A549 (cell line): Measurements from ENCODE around the gene SPECC1. TPM values are rescaled to one million over a fixed set of nuclear protein-coding genes. Genes with fewer than 3 reads are reported as not detected.

ENCODE experiments used
- ATAC-seq, 2 experiments: fragments of 200-7000 bp in 1 of 2; fragments of >200 bp in 1 of 2; cut with Nextera tagmentation in 1 of 2; cut with Tn5 transposase in 1 of 2; 3 replicates each; pipeline versions ENCODE4 v1.8.0 to v1.9.1; 2018 to 2020; ENCODE audit warnings: mild to moderate bottlenecking in 1 of 2, moderate library complexity in 1 of 2
- CTCF ChIA-PET: fragments of 300-600 bp; sonication (Branson Sonifier 250); formaldehyde crosslinking; extraction: SDS; loops from one replicate; lab custom pipeline; 2021; ENCODE audit warnings: antibody characterized with exemption, inconsistent platforms; lab: Yijun Ruan, JAX
- POLR2A ChIA-PET: fragments of 350-600 bp; formaldehyde crosslinking; extraction: SDS; loops from one replicate; lab custom pipeline; 2021; ENCODE audit warnings: antibody characterized with exemption, inconsistent platforms; lab: Yijun Ruan, JAX
- DNase-seq, 2 experiments: peaks; one replicate each; pipeline versions ENCODE4 v3.0.0 to v3.0.0-alpha.2; 2011 to 2016; ENCODE audit warnings: low read depth in 1 of 2, low spot score in 1 of 2
- FAIRE-seq: peaks from 2 replicates; lab custom pipeline; 2011; peaks lifted over from hg19 to GRCh38; lab: Jason Lieb, UNC
- H3K27ac ChIP-seq, 2 experiments: fragments of >200 bp; sonication (Bioruptor Twin); formaldehyde crosslinking; 3 replicates each; pipeline ENCODE4 v1.5.1; 2016 to 2017
- H3K4me1 ChIP-seq: fragments of >200 bp; sonication (Bioruptor Twin); formaldehyde crosslinking; 3 replicates; pipeline ENCODE4 v1.6.1; 2016
- H3K4me2 ChIP-seq: fragments of >200 bp; sonication (Bioruptor Twin); formaldehyde crosslinking; 3 replicates; pipeline ENCODE4 v1.6.1; 2016
- H3K4me3 ChIP-seq: fragments of >200 bp; sonication (Bioruptor Twin); formaldehyde crosslinking; 3 replicates; pipeline ENCODE4 v1.5.1; 2016
- H3K9me3 ChIP-seq: fragments of >200 bp; sonication (Bioruptor Twin); formaldehyde crosslinking; 3 replicates; pipeline ENCODE4 v1.6.1; 2016
- BCL3 ChIP-seq: fragments of >200 bp; sonication (Bioruptor Twin); formaldehyde crosslinking; IDR thresholded peaks from 3 replicates; pipeline ENCODE4 v1.6.1; 2016
- CBX2 ChIP-seq: fragments of 200-600 bp; sonication (generic); IDR thresholded peaks from 2 replicates; pipeline ENCODE4 v1.6.1; 2016; ENCODE audit warnings: low read depth, mild to moderate bottlenecking, borderline replicate concordance
- CBX8 ChIP-seq: fragments of 200-600 bp; sonication (generic); IDR thresholded peaks from 2 replicates; pipeline ENCODE4 v1.6.1; 2016
- CHD4 ChIP-seq: fragments of 200-600 bp; sonication (generic); IDR thresholded peaks from 2 replicates; pipeline ENCODE4 v1.6.1; 2016; ENCODE audit warnings: antibody characterized with exemption, mild to moderate bottlenecking, borderline replicate concordance
- E2F6 ChIP-seq: IDR thresholded peaks from 2 replicates; pipeline ENCODE4 v1.6.1; 2012; ENCODE audit warnings: low read depth, borderline replicate concordance
- ELK1 ChIP-seq: fragments of 150-350 bp; IDR thresholded peaks from 2 replicates; pipeline ENCODE4 v1.6.1; 2014; ENCODE audit warnings: low read depth, mild to moderate bottlenecking, low read length
- FOSB ChIP-seq: fragments of 250-450 bp; sonication (Bioruptor Pico); IDR thresholded peaks from 2 replicates; pipeline ENCODE4 v1.5.0; 2020; ENCODE audit warnings: mild to moderate bottlenecking, moderate library complexity
- FOSL2 ChIP-seq, 2 experiments: fragments of 450-650 bp in 1 of 2; fragments of >200 bp in 1 of 2; sonication (Bioruptor Twin) in 1 of 2; formaldehyde crosslinking; IDR thresholded peaks; 2 replicates each; pipeline versions ENCODE4 v1.5.0 to v1.6.1; 2016 to 2020; ENCODE audit warnings: mild to moderate bottlenecking in 1 of 2, moderate library complexity in 1 of 2
- HOXA7 ChIP-seq: fragments of 250-450 bp; sonication (Bioruptor Pico); IDR thresholded peaks from 2 replicates; pipeline ENCODE4 v1.5.0; 2020; ENCODE audit warnings: mild to moderate bottlenecking, moderate library complexity
- HOXB13 ChIP-seq: fragments of 250-450 bp; sonication (Bioruptor Pico); IDR thresholded peaks from 2 replicates; pipeline ENCODE4 v1.5.0; 2020; ENCODE audit warnings: low read depth, mild to moderate bottlenecking, moderate library complexity
- KDM1A ChIP-seq: fragments of 200-600 bp; sonication (generic); IDR thresholded peaks from 2 replicates; pipeline ENCODE4 v1.6.1; 2016; ENCODE audit warnings: low read depth, mild to moderate bottlenecking
- MYC ChIP-seq: IDR thresholded peaks from 2 replicates; pipeline ENCODE4 v1.6.1; 2012; ENCODE audit warnings: mild to moderate bottlenecking, inconsistent platforms, low read length, improper control_type of control experiment, borderline replicate concordance
- NR3C1 ChIP-seq: fragments of >200 bp; sonication (Bioruptor Twin); formaldehyde crosslinking; IDR thresholded peaks from 3 replicates; pipeline ENCODE4 v1.6.1; 2017
- PBX3 ChIP-seq: IDR thresholded peaks from 2 replicates; pipeline ENCODE4 v1.6.1; 2012
- RAD21 ChIP-seq, 2 experiments: fragments of >200 bp in 1 of 2; sonication (Bioruptor Twin) in 1 of 2; formaldehyde crosslinking in 1 of 2; IDR thresholded peaks in 1 of 2; conservative IDR thresholded peaks in 1 of 2; 2 replicates in 1 of 2; 3 replicates in 1 of 2; pipeline ENCODE4 v1.6.1; 2012 to 2018; ENCODE audit warnings: inconsistent platforms in 1 of 2
- RCOR1 ChIP-seq: fragments of 150-350 bp; IDR thresholded peaks from 2 replicates; pipeline ENCODE4 v1.6.1; 2014; ENCODE audit warnings: antibody characterized with exemption, low read length, low read depth
- REST ChIP-seq: fragments of 200-600 bp; sonication (generic); IDR thresholded peaks from 2 replicates; pipeline ENCODE4 v1.6.1; 2016; ENCODE audit warnings: antibody characterized with exemption, mild to moderate bottlenecking, moderate library complexity
- ZNF302 ChIP-seq: fragments of 250-450 bp; sonication (Bioruptor Pico); IDR thresholded peaks from 2 replicates; pipeline ENCODE4 v1.9.0; 2021; ENCODE audit warnings: inconsistent platforms, mild to moderate bottlenecking, moderate library complexity
- WGBS: methylation state at CpG from one replicate; pipeline ENCODE4 v1.1.6; 2017; ENCODE audit errors: missing lambda C conversion rate; 5-methylcytosine and 5-hydroxymethylcytosine counted together
- polyA plus RNA-seq, 4 experiments: library from polyadenylated mRNA; depleted of rRNA in 3 of 4; stranded (reverse); fragments of >200 nt; fragmentation: RNase III in 1 of 4; extraction: RNeasy Plus Mini Kit Qiagen cat#74134 plus additional on column Dnase treatment in 1 of 4; gene quantifications; 2 replicates in 3 of 4; 3 replicates in 1 of 4; pipeline ENCODE4 v1.2.3, GENCODE V29; 2011 to 2017

Gene SPECC1
- polyA plus RNA-seq, 2 of the 4 experiments (the other 2 are of a cell fraction): 45.1 to 66.2 TPM

GRCh38 chr17:20092973-20093626, 83.9 kb downstream of the SPECC1 start:
- ATAC-seq (no peak), DNase-seq (no peak), FAIRE-seq (no peak)
- 79% methylated on average over 2 of the region's 2 CpGs for WGBS
- Histone ChIP-seq H3K4me1 (peaks cover 22% of the 10 kb centered on the region), H3K4me2 (no peak overlapping the region), H3K4me3 (no peak overlapping the region), H3K27ac (no peak overlapping the region), H3K9me3 (no peaks in the 10 kb centered on the region)
- POLR2A ChIA-PET: no interaction called here
- TF ChIP-seq ELK1 (no peak), RCOR1 (no peak), BCL3 (no peak)
- CTCF ChIA-PET: interaction anchor here (0.5 to 8.3 kb wide), 5 partner anchors 19 to 217 kb away, joined by 3 to 66 read pairs (median 3); partner anchors contain the start of gene SPECC1

- CTCF ChIA-PET: interaction anchor here (0.6 to 5.5 kb wide), 19 partner anchors 10 to 184 kb away, joined by 3 to 54 read pairs (median 4); partner anchors contain the start of genes AKAP10 and SPECC1
- POLR2A ChIA-PET: interaction anchor here (0.6 kb wide), 1 partner anchor 85 kb away, joined by 3 read pairs; no protein-coding TSS in a partner anchor
- WGBS: 88% methylated on average over 1 of the region's 1 CpG
- DNase-seq (no peak), FAIRE-seq (no peak), ATAC-seq (no peak)
- H3K27ac ChIP-seq: peak overlapping the region; percentile 43 to 77; a peak in 4 of 6 replicates
- no peak overlapping the region for H3K4me3 ChIP-seq
- H3K4me2 ChIP-seq: peak overlapping the region; percentile 48
- peaks cover 22% of the 10 kb centered on the region for H3K4me1 ChIP-seq
- TF ChIP-seq REST (no peak), CHD4 (no peak), CBX8 (no peak), FOSL2 (IDR thresholded peaks at IDR 0.05) (no peak), FOSL2 (CRISPR knock-in tag; IDR thresholded peaks at IDR 0.05) (no peak), MYC (no peak), E2F6 (no peak), PBX3 (no peak), HOXB13 (CRISPR knock-in tag) (no peak), KDM1A (no peak), ZNF302 (CRISPR knock-in tag) (no peak), HOXA7 (CRISPR knock-in tag) (no peak), CBX2 (no peak), FOSB (no peak), RAD21 (conservative IDR thresholded peaks at IDR 0.05 in 1 of 2, IDR thresholded peaks at IDR 0.05 in 1 of 2) (no peak), NR3C1 (no peak), BCL3 (no peak)
- no peaks in the 10 kb centered on the region for H3K9me3 ChIP-seq
These were observed 85.6 kb downstream of the SPECC1 start for GRCh38 chr17:20094777-20095176.
